Lower leg skin (tissue), 4 donors: ENCODE results near the gene KNTC1. TPM values are rescaled to one million over a fixed set of nuclear protein-coding genes. Genes with fewer than 3 reads are reported as not detected.

ENCODE experiments used
- DNase-seq, 2 donors: peaks; one replicate each; pipeline ENCODE4 v3.0.0-alpha.2; 2019; ENCODE audit warnings: low spot score in 2 of 2
- H3K4me3 ChIP-seq: fragments of 200-600 bp; sonication (generic); 2 replicates; pipeline ENCODE4 v1.5.1; 2017; ENCODE audit warnings: mild to moderate bottlenecking, low read depth; ENCODE audit not compliant: poor library complexity, severe bottlenecking
- CTCF ChIP-seq, 3 donors: fragments of 450-650 bp; IDR thresholded peaks; one replicate each; pipeline ENCODE4 v1.5.1; 2016; ENCODE audit warnings: antibody characterized with exemption in 3 of 3, mild to moderate bottlenecking in 3 of 3, moderate library complexity in 2 of 3
- POLR2A ChIP-seq, 2 donors: fragments of 450-650 bp; IDR thresholded peaks; one replicate each; pipeline ENCODE4 v1.6.1; 2016 to 2017; ENCODE audit warnings: antibody characterized with exemption in 2 of 2, mild to moderate bottlenecking in 1 of 2, moderate library complexity in 1 of 2
- WGBS, 2 donors: methylation state at CpG; one replicate each; pipeline ENCODE4 v1.1.5; 2018; 5-methylcytosine and 5-hydroxymethylcytosine counted together
- intact Hi-C: fragments of 100-400 bp; cut with DNase I; formaldehyde crosslinking; loops from one replicate; pipeline ENCODE4 v1.15.0; 2023; ENCODE audit warnings: low total_unique reads
- total RNA-seq, 4 donors: library from RNA; depleted of rRNA; stranded (reverse); fragments of >200 nt; gene quantifications; one replicate each; pipeline ENCODE4 v1.1.0, GENCODE V29; 2016

KNTC1 gene
- total RNA-seq, 4 donors from 2014 or later: 3.8 to 13.1 (median 10.4) TPM

- intact Hi-C loops: no loop called here
- WGBS, 2 donors: 87 to 89% methylated on average over 6 of the region's 6 CpGs
- no peak overlapping the region for H3K4me3 ChIP-seq
- TF ChIP-seq POLR2A (IDR thresholded peaks at IDR 0.05) (no peak), CTCF (IDR thresholded peaks at IDR 0.05) (no peak)
- DNase-seq: no peak
These were observed 132.5 kb downstream of the KNTC1 start for GRCh38 chr12:122659579-122659978.

- H3K4me3 ChIP-seq: no peak overlapping the region
- intact Hi-C loops: no loop called here
- 81 to 84% methylated on average over 15 to 16 of the region's 16 CpGs for WGBS, 2 donors
- no peak for DNase-seq
- TF ChIP-seq CTCF (IDR thresholded peaks at IDR 0.05): no peak
- TF ChIP-seq POLR2A (IDR thresholded peaks at IDR 0.05): no peak
These were observed 134.2 kb downstream of the KNTC1 start for GRCh38 chr12:122661246-122661645.

- no peak for DNase-seq
- TF ChIP-seq CTCF (IDR thresholded peaks at IDR 0.05) (no peak), POLR2A (IDR thresholded peaks at IDR 0.05) (no peak)
- WGBS, 2 donors: 93 to 95% methylated on average over 3 of the region's 3 CpGs
- intact Hi-C loops: no loop called here
- H3K4me3 ChIP-seq: no peak overlapping the region
These were observed 134.9 kb downstream of the KNTC1 start for GRCh38 chr12:122661938-122662337.

- intact Hi-C loops: no loop called here
- no peak overlapping the region for H3K4me3 ChIP-seq
- no peak for DNase-seq
- 87% methylated on average over 8 of the region's 8 CpGs for WGBS, 2 donors
- TF ChIP-seq CTCF (IDR thresholded peaks at IDR 0.05) (no peak), POLR2A (IDR thresholded peaks at IDR 0.05) (no peak)
These were observed 138.3 kb downstream of the KNTC1 start for GRCh38 chr12:122665349-122665748.

GRCh38 chr12:122665759-122666158, 138.7 kb downstream of the KNTC1 start:
- intact Hi-C loops: no loop called here
- TF ChIP-seq POLR2A (IDR thresholded peaks at IDR 0.05): no peak
- TF ChIP-seq CTCF (IDR thresholded peaks at IDR 0.05): no peak
- H3K4me3 ChIP-seq: no peak overlapping the region
- no peak for DNase-seq
- WGBS, 2 donors: 91 to 93% methylated on average over 5 of the region's 5 CpGs

- no peak for DNase-seq
- intact Hi-C loops: no loop called here
- TF ChIP-seq CTCF (IDR thresholded peaks at IDR 0.05): no peak
- TF ChIP-seq POLR2A (IDR thresholded peaks at IDR 0.05): no peak
- 87 to 98% methylated on average over 2 of the region's 2 CpGs for WGBS, 2 donors
- H3K4me3 ChIP-seq: no peak overlapping the region
These were observed 141.2 kb downstream of the KNTC1 start for GRCh38 chr12:122668268-122668667.
